Mononuclear cell (primary cell): ENCODE results near the gene ADRA2B. TPM values are rescaled to one million over a fixed set of nuclear protein-coding genes. Genes with fewer than 3 reads are reported as not detected.

ENCODE experiments used
- H3K27me3 ChIP-seq: 2 replicates; pipeline ENCODE4 v1.6.0; 2011; ENCODE audit warnings: low read length, control low read depth; ENCODE audit not compliant: insufficient read depth
- H3K4me1 ChIP-seq: 2 replicates; pipeline ENCODE4 v1.5.1; 2011; ENCODE audit warnings: mild to moderate bottlenecking, low read length, control low read depth; ENCODE audit not compliant: insufficient read depth
- H3K4me3 ChIP-seq: 2 replicates; pipeline ENCODE4 v1.5.1; 2011; ENCODE audit warnings: mild to moderate bottlenecking, low read length, moderate library complexity
- H3K9me3 ChIP-seq: 2 replicates; pipeline ENCODE4 v1.5.1; 2011; ENCODE audit warnings: low read depth, mild to moderate bottlenecking, control low read depth, low read length
- total RNA-seq: library from RNA; depleted of rRNA; stranded (reverse); fragments of >200 nt; gene quantifications from one replicate; pipeline ENCODE4 v1.2.3, GENCODE V29; 2012

The ADRA2B gene
- total RNA-seq, 1 donor = 1.5 TPM

DNA sequence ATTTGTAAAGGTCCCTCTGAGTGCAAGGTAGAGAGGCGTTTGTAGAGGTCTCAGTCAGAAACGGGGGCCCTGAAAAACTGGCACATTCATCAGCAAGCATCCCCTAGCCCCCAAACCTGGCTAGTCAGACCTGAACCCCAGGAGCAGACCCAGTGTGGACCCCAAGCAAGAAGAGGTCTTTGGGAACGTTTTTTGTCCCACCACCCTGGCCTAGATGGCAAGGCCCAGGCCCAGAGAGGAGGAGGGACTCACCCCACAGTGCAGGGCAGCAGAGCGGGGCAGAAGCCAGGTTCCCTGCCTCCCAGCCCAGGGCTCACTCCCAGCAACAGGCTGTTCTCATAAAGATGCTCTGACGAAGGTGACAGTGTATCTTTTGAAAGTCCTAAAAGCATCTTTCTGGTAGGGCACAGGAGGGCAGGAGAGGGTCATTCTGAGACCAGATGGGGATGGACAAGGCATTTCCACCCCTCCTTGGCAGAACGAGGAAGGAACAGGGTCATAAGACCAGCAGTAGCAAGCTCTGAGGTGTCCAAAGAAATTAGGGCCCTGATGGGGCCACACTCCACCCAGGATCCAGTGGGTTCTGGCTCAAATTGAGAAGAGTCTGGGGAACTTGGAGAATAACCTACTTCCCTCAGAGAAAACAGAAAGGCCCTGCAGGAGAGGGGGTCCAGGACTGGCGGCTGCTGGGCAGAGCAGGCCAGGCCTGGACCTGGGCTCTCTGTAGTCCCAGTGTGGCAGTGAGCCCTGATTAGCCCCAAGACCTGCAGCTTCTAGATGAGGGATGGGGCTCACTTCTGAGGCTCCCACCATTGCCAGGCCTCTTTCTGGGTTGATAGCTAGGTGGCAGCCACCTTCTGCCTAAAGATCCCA lies 18.2 kb downstream of the ADRA2B start:
- Histone ChIP-seq H3K4me1 (peaks cover under 1% of the 10 kb centered on the region), H3K4me3 (no peak overlapping the region), H3K9me3 (no peaks in the 10 kb centered on the region), H3K27me3 (no peaks in the 10 kb centered on the region)

DNA sequence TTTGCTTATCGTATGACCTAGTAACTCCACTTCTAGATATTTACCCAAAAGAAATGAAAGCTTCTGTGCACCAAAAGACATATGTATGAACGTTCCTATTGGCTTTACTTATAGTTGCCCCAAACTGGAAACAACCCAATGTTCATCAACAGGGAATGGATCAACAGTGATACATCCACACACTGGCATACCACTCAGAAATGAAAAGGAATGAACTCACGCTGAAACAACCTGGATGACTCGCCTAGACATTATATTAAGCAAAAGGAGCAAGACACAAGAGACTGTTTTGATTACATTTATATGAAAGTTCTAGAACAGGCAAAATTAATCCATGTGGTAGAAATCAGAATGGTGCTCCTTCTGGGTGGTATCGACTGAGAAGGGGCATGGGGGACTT lies 18.9 kb downstream of the ADRA2B start:
- Histone ChIP-seq H3K4me3 (no peak overlapping the region), H3K9me3 (no peaks in the 10 kb centered on the region), H3K27me3 (no peaks in the 10 kb centered on the region), H3K4me1 (peaks cover 5% of the 10 kb centered on the region)

DNA sequence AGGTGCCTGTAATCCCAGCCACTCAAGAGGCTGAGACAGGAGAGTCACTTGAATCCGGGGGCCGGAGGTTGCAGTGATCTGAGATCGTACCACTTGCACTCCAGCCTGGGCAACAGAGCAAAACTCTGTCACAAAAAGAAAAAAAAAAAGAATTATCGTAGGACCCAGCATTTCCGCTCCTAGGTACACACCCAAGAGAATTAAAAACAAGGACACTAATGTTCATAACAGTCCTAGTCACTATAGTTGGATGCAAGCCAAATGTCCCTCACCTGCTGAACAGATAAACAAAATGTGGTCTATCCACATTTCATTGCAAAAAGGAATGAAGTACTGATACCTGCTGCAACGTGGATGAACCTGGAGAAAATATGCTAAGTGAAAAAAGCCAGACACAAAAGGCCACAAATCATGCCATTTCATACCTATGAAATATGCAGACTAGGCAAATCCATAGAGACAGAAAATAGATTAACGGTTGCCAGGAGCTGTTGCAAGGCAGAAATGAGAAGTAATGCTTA lies 21.2 kb downstream of the ADRA2B start:
- H3K9me3 ChIP-seq = no peaks in the 10 kb centered on the region
- H3K4me3 ChIP-seq = no peak overlapping the region
- peaks cover 5% of the 10 kb centered on the region for H3K4me1 ChIP-seq
- no peaks in the 10 kb centered on the region for H3K27me3 ChIP-seq

DNA sequence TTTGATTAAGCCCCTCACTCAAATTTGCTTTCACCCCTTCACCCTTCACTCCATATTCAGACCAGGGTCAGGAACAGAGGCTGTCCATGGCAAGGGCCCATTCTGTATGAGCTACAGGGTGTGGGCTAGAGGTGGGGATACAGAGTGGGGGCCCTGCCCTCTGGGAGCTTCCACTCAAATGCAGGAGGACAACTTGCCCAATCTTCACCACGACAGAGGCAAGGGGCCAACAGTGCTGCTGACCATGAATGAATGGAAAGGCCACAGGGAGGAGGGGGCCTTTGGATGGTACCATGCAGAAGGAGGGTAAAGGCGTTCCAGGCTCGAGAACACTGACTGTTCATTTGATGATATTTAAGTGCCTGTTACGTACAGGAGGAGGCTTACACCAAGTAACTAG lies 22.8 kb downstream of the ADRA2B start:
- H3K27me3 ChIP-seq = no peaks in the 10 kb centered on the region
- no peak overlapping the region for H3K4me3 ChIP-seq
- H3K9me3 ChIP-seq = no peaks in the 10 kb centered on the region
- peaks cover 5% of the 10 kb centered on the region for H3K4me1 ChIP-seq

DNA sequence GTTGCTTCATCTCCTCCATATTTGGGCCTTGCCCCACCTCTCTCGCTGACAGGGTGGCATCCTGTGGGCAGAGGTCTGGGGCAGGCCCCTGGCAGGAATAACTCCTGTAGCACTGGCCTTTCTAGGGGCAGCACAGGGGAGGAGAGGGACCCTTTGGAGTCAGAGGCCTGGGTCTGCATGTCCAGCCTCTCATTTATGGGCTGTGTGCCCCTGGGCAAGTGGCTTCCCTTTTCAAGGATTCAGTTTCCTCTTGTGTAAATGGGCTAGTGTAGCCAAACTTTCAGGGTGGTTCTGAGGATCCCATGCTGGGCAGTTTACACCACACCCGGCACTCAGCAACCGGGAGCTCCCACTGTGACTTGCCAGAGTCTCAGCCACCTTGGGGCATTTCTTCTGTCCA lies 23.4 kb downstream of the ADRA2B start:
- Histone ChIP-seq H3K4me3 (no peak overlapping the region), H3K27me3 (no peaks in the 10 kb centered on the region), H3K4me1 (peaks cover 5% of the 10 kb centered on the region), H3K9me3 (no peaks in the 10 kb centered on the region)

DNA sequence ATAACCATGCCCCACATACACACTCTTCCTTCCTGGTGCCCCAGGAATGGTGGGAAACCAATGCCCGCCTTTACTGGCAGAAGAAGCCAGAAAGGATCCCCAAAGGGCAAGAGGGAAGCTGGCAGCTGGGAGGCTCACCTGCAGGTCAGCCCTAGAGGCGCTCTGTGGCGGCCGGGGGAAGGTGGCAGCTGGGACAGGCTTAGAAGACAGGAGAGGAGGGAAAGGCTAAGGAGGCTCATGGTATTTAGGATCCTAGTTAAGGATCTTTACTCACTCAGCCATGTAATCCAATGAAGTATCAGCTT lies 23.8 kb downstream of the ADRA2B start:
- Histone ChIP-seq H3K4me1 (peaks cover 5% of the 10 kb centered on the region), H3K4me3 (no peak overlapping the region), H3K9me3 (no peaks in the 10 kb centered on the region), H3K27me3 (no peaks in the 10 kb centered on the region)

DNA sequence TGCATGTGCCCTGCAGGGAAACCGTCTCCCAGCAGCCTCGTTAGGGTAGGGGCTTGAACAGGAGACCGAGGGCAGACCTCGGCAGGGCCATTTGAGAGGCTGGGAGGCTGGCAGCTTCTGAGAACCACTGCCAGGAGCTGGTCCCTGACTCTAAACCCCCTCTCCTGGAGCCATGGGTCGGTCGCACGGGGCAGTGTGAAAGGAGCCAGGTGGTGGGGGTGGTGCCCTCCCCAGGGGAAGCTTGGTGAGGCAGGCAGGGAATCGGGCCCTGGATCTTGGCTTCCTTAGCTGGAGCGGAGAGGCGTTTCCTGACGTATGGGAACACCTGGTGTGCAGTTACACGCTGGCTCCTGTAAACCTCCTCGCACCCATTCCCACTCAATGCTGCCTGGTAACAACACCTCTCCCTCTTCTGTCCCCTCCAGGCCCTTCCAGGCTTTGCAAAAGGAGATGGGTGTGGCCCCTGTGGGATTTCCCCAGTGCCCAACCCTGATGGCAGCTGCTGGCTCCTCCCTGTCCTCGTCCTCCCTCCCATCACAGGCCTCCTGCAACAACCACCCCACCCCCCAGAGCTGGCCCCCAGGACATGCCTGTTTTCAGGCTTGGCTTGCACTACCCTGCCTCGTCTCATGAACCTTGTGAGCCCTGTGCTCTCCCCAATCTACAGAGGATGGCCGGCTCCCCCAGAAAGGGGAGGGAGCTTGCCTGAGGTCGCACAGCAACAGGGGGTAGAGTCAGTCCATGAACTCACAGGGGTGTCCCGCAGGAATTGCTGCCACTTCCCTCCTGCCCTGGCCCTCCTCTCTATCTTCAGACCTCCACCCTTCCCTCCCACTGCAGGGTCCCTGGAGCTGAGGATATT lies 24.4 kb downstream of the ADRA2B start:
- Histone ChIP-seq H3K27me3 (no peaks in the 10 kb centered on the region), H3K4me1 (peaks cover 5% of the 10 kb centered on the region), H3K4me3 (no peak overlapping the region), H3K9me3 (no peaks in the 10 kb centered on the region)

DNA sequence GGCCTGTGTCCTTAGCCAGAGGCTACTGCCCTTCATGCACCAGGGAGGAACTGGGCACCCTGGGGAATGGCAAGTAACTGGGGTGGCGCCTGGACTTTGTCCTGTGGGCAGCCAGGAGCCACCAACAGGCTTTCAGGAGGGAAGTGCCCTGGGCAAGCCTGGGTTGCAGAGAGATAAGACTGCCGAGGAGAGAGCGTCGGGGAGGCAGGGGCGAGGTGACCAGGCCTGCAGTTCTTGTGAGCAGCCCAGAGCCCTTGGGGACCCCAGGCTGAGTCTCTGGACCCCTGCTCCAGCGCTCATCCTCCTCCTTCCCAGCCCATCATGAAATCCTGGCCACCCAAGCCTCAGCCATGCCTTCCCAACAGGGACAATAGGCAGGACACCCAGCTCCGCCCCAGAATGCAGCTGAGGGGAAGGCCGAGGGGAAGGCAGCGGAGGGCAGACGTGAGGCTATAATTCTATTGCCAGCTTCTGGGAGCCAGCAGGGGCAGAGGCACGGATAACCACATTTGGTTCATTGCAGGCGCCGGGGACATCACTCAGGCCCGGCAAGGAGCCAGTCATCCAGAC lies 25.1 kb downstream of the ADRA2B start:
- H3K4me3 ChIP-seq = no peak overlapping the region
- peaks cover 5% of the 10 kb centered on the region for H3K4me1 ChIP-seq
- no peaks in the 10 kb centered on the region for H3K9me3 ChIP-seq
- no peaks in the 10 kb centered on the region for H3K27me3 ChIP-seq

DNA sequence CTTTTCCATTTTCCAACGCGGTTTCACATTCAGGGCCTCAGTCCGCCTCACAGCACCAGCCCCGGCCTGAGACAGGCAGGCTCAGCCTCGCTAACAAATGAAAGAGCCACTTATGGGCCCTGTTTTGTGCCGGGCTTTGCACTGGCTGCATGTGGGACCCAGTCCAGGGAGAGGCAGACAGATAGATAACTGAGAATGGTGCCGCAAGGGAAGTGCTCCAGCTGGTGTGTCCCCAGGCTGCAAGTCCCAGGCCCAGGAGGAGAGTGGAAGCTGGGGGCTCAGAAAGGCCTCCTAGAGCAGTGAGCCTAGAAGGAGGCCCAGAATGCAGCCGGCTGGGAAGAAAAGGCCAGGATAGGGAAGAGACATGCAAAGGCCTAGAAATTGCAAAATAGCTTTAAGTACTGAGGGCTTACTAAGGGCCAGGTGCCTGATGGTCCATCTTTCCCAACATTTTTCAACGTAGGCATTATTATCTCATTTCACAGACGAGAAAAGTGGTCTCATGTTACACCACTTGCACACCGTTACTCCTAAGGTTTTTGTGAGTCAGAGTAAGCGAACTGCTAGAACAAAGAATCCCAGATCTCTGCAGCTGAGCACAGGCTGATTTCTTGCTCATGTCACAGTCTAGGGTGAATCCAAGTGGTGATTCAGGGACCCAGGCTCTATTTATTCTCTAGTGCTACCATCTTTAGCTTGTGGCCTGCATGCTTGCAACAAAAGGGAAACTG lies 26.0 kb downstream of the ADRA2B start:
- H3K27me3 ChIP-seq = no peaks in the 10 kb centered on the region
- H3K4me3 ChIP-seq = no peak overlapping the region
- H3K9me3 ChIP-seq = no peaks in the 10 kb centered on the region
- H3K4me1 ChIP-seq = peaks cover 5% of the 10 kb centered on the region

DNA sequence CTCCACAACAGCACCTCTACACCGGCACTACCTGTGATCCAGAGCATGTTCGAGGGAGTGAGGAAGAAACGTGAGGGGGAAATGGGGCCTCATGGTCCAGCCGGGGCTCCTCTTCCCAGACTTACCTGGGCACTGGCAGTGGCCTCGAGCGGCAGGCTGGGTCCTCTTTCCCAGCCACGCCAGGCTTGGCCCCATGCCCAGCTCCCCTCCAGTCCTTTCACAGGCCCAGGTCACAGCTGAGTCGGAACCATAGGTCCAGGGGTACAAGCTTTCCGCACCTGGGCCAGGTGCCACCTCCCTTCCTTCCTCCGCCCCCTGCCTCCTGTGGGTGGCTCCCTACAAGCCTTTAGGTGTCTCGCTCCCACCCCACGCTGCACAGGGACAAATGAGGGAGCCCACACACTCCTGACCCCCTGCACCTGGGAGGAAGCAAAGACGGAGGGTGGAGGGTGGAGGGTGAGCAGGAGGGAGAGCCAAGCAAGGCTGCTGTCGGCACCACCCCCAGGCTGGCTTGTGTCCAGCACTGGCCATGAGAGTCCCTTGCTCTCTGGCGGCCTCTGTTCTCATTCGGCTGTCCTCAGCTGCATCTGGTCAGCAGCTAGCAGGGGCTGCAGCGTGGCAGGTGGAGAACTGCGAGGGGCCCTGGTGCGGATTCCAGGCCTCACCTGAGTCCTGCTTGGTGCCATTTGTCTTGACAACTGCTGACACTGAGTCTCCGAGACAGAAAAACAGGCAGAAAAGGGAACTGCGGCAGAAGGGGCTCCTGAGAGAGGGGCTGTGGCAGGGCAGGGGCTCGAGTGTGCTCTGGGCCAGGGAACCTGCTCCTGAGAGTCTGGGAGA lies 26.8 kb downstream of the ADRA2B start:
- H3K4me1 ChIP-seq = peaks cover 5% of the 10 kb centered on the region
- no peaks in the 10 kb centered on the region for H3K9me3 ChIP-seq
- H3K27me3 ChIP-seq = no peaks in the 10 kb centered on the region
- H3K4me3 ChIP-seq = no peak overlapping the region

DNA sequence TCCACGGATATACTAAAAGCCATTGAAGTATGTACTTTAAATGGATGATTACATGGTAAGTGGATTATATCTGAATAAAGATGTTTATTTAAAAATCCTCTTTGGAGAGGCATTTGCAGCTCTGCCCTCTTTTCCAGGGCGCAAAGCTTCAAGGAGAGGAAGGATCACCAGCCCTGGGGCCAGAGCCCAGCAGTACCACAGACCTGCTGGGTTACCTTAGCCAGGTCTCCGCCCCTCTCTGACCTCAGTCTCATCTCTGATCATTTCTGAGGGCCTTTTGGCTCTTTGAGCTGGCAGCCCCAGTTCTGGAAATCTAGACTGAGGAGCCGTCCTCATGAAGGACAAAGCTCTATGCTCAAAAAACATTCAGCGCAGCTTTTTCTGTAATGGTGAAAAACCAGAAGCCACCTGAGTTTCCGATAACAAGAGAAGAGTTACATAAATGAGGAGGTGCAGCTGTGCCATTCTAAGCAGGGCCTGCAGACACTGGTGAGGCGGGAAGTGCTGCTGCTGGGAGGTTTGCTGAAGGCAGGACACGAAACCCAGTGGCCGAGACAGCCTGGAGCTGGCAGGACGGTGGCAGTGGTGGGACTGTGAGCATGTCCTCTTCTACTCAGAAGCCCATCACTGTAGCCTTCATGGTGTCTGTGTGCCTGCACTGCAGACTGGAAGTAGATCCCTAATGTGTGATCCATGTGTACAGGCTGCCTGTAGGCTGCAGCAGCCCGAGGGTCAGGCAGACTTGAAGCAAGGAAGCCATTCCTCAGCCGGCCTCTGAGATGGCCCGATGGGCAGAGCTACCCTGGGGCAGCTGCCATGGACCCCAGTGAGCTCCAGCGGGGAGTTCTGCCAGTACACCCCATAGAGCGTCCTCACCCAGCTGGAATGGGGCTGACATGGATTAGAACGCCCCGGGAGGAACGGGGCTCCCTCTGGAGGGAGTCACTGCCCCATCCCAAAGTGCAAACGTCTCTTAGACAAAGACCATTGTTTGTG lies 27.7 kb downstream of the ADRA2B start:
- H3K4me1 ChIP-seq = peaks cover 5% of the 10 kb centered on the region
- no peak overlapping the region for H3K4me3 ChIP-seq
- H3K9me3 ChIP-seq = no peaks in the 10 kb centered on the region
- H3K27me3 ChIP-seq = no peaks in the 10 kb centered on the region

DNA sequence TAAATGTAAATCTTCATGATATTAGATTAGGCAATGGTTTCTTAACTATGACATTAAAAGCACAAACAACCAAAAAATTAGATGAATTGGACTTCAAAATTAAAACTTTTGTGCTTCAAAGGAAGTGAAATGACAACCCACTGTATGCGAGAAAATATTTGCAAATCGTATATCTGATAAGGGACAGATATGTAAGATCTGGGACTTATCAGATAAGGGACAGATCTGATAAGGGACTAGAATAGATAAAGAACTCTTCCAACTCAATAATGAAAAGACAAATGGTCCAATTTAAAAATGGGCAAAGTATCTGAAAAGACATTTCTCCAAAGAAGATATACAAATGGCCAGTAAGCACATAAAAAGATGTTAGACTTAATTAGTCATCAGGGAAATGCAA lies 29.2 kb downstream of the ADRA2B start:
- H3K4me3 ChIP-seq = no peak overlapping the region
- no peaks in the 10 kb centered on the region for H3K4me1 ChIP-seq
- H3K9me3 ChIP-seq = no peaks in the 10 kb centered on the region
- H3K27me3 ChIP-seq = no peaks in the 10 kb centered on the region
